ENCODE measurements around the gene CCDC60. TPM values are rescaled to one million over a fixed set of nuclear protein-coding genes. Genes with fewer than 3 reads are reported as not detected.

CCDC60 gene
- polyA plus RNA-seq, 3 donors, result not detected

DNA sequence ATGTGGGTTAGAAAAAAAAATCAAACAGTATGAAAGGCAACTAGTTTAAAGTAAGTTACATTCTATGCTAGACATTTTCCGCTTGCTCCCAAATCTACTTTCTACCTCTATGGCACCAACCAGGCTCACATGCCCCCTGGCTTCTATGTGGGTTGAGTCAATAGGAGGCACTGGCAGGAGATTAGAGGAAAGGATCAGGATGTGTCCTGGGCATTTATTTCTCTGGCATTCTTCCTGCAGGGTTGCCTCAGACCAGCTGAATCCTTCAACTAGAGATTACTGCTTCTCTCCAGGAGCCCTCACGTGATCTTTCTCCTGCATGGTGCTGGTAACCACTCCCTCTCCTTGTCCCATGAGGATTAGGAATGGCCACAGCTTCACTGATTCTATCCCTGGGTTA is 14.9 kb upstream of the CCDC60 start:
- Histone ChIP-seq H3K27ac (ENCODE audit: low read depth in 1 of 2, low read length in 2 of 2) (no peak overlapping the region), H3K9me3 (replicated peaks in 1 of 2; ENCODE audit: control insufficient read depth in 1 of 2, insufficient read depth in 1 of 2, low read length in 2 of 2) (no peaks in the 10 kb centered on the region), H3K79me2 (ENCODE audit: insufficient read depth, low read length) (no peaks in the 10 kb centered on the region), H3K4me2 (replicated peaks; ENCODE audit: extremely low read depth, low read length, poor library complexity, severe bottlenecking) (no peak overlapping the region), H3K9ac (ENCODE audit: insufficient read depth, low read length, poor library complexity, severe bottlenecking) (no peak overlapping the region), H2AFZ (ENCODE audit: insufficient read depth, low read depth, low read length, poor library complexity, severe bottlenecking) (no peak overlapping the region), H3K4me3 (replicated peaks in 1 of 3; ENCODE audit: low read depth in 2 of 3, low read length in 3 of 3) (no peak overlapping the region), H3K36me3 (replicated peaks in 1 of 2; ENCODE audit: control insufficient read depth in 1 of 2, insufficient read depth in 2 of 2, low read length in 2 of 2) (no peaks in the 10 kb centered on the region), H4K20me1 (ENCODE audit: insufficient read depth, low read length) (no peaks in the 10 kb centered on the region), H3K4me1 (ENCODE audit: control insufficient read depth in 1 of 2, insufficient read depth in 2 of 2, low read length in 2 of 2) (no peaks in the 10 kb centered on the region), H3K27me3 (ENCODE audit: control insufficient read depth in 2 of 2, insufficient read depth in 2 of 2, low read length in 2 of 2) (no peaks in the 10 kb centered on the region)
- H3K4me3 Mint-ChIP-seq, result no peak overlapping the region
- DNase-seq, result no peak
- H3K4me1 Mint-ChIP-seq, result no peaks in the 10 kb centered on the region
- no peaks in the 10 kb centered on the region for H3K36me3 Mint-ChIP-seq
- peaks cover 0 to 7% (median 3%) of the 10 kb centered on the region in 3 donors for H3K27me3 Mint-ChIP-seq (ENCODE audit: low read depth in 3 of 3)
- TF ChIP-seq, protein P1, sequence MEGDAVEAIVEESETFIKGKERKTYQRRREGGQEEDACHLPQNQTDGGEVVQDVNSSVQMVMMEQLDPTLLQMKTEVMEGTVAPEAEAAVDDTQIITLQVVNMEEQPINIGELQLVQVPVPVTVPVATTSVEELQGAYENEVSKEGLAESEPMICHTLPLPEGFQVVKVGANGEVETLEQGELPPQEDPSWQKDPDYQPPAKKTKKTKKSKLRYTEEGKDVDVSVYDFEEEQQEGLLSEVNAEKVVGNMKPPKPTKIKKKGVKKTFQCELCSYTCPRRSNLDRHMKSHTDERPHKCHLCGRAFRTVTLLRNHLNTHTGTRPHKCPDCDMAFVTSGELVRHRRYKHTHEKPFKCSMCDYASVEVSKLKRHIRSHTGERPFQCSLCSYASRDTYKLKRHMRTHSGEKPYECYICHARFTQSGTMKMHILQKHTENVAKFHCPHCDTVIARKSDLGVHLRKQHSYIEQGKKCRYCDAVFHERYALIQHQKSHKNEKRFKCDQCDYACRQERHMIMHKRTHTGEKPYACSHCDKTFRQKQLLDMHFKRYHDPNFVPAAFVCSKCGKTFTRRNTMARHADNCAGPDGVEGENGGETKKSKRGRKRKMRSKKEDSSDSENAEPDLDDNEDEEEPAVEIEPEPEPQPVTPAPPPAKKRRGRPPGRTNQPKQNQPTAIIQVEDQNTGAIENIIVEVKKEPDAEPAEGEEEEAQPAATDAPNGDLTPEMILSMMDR (IDR thresholded peaks at IDR 0.05), result no peak
- peaks cover 0 to 4% (median 0%) of the 10 kb centered on the region in 7 donors for H3K9me3 Mint-ChIP-seq
- H3K27ac Mint-ChIP-seq, result no peak overlapping the region
- WGBS (ENCODE audit: insufficient coverage), result 60% methylated on average over 1 of the region's 2 CpGs
- intact Hi-C loops (cut with micrococcal nuclease), result no loop called here

DNA sequence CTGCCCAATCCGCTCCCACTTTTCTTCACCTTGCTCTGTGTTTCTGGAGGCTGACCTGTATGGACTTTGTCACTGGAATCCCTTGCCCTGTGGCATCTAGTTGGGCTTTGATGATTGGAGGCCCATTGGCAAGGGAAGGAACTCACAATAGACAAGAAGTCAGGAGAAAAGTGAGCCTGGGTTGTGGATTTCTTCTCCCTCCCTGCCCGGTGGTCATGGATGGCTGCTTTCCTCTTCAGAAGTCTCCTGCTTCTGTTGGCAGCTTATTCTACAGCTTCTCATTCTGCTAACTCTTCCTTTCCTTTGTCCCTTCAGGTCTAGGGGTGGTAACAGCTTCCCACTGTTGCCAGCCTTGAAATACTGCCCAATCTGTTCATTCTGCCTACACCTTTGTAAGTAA is 13.9 kb upstream of the CCDC60 start:
- Mint-ChIP-seq H3K27ac (no peak overlapping the region), H3K36me3 (no peaks in the 10 kb centered on the region), H3K9me3 (peaks cover 0 to 4% (median 2%) of the 10 kb centered on the region in 7 donors), H3K4me3 (no peak overlapping the region), H3K4me1 (no peaks in the 10 kb centered on the region), H3K27me3 (ENCODE audit: low read depth in 3 of 3) (peaks cover 0 to 7% (median 2%) of the 10 kb centered on the region in 3 donors)
- no peak overlapping the region for H3K4me2 ChIP-seq (replicated peaks; ENCODE audit: extremely low read depth, low read length, poor library complexity, severe bottlenecking)
- H2AFZ ChIP-seq (ENCODE audit: insufficient read depth, low read depth, low read length, poor library complexity, severe bottlenecking), result no peak overlapping the region
- H3K27me3 ChIP-seq (ENCODE audit: control insufficient read depth in 2 of 2, insufficient read depth in 2 of 2, low read length in 2 of 2), result no peaks in the 10 kb centered on the region
- no peaks in the 10 kb centered on the region for H3K4me1 ChIP-seq (ENCODE audit: control insufficient read depth in 1 of 2, insufficient read depth in 2 of 2, low read length in 2 of 2)
- TF ChIP-seq, protein P1 (IDR thresholded peaks at IDR 0.05), result no peak
- no peaks in the 10 kb centered on the region for H4K20me1 ChIP-seq (ENCODE audit: insufficient read depth, low read length)
- no peaks in the 10 kb centered on the region for H3K79me2 ChIP-seq (ENCODE audit: insufficient read depth, low read length)
- DNase-seq, result no peak
- no peak overlapping the region for H3K9ac ChIP-seq (ENCODE audit: insufficient read depth, low read length, poor library complexity, severe bottlenecking)
- no peaks in the 10 kb centered on the region for H3K9me3 ChIP-seq (replicated peaks in 1 of 2; ENCODE audit: control insufficient read depth in 1 of 2, insufficient read depth in 1 of 2, low read length in 2 of 2)
- H3K27ac ChIP-seq (ENCODE audit: low read depth in 1 of 2, low read length in 2 of 2), result no peak overlapping the region
- intact Hi-C loops (cut with micrococcal nuclease), result no loop called here
- no peaks in the 10 kb centered on the region for H3K36me3 ChIP-seq (replicated peaks in 1 of 2; ENCODE audit: control insufficient read depth in 1 of 2, insufficient read depth in 2 of 2, low read length in 2 of 2)
- WGBS (ENCODE audit: insufficient coverage), result 100% methylated on average over 1 of the region's 2 CpGs
- H3K4me3 ChIP-seq (replicated peaks in 1 of 3; ENCODE audit: low read depth in 2 of 3, low read length in 3 of 3), result no peak overlapping the region

All from CD14-positive monocyte (primary cell).